Aorta (tissue), 5 donors: ENCODE results near the gene ATG7. TPM values are rescaled to one million over a fixed set of nuclear protein-coding genes. Genes with fewer than 3 reads are reported as not detected.

ENCODE experiments used
- ATAC-seq: fragments of 200-7000 bp; cut with Tn5 transposase; one replicate; pipeline ENCODE4 v1.9.1; 2022; ENCODE audit warnings: moderate library complexity; ENCODE audit not compliant: low FRiP score
- DNase-seq, 2 donors: peaks; one replicate each; pipeline ENCODE4 v3.0.0-alpha.2; 2020
- H3K27ac ChIP-seq, 2 donors: one replicate each; pipeline ENCODE4 v1.5.1; 2013; ENCODE audit warnings: low read length in 2 of 2, mild to moderate bottlenecking in 2 of 2, moderate library complexity in 2 of 2, control low read depth in 1 of 2, inconsistent platforms in 1 of 2, low read depth in 1 of 2
- H3K27me3 ChIP-seq, 2 donors: one replicate each; pipeline ENCODE4 v1.6.1; 2013; ENCODE audit warnings: control low read depth in 1 of 2, low read length in 1 of 2, mild to moderate bottlenecking in 1 of 2, moderate library complexity in 1 of 2; ENCODE audit not compliant: insufficient read depth in 2 of 2, control insufficient read depth in 1 of 2
- H3K36me3 ChIP-seq, 2 donors: one replicate each; pipeline ENCODE4 v1.6.1; 2013; ENCODE audit warnings: control low read depth in 1 of 2, low read length in 1 of 2, mild to moderate bottlenecking in 1 of 2; ENCODE audit not compliant: insufficient read depth in 2 of 2, control insufficient read depth in 1 of 2
- H3K4me1 ChIP-seq, 2 donors: one replicate each; pipeline ENCODE4 v1.6.1; 2013; ENCODE audit warnings: low read length in 2 of 2, control low read depth in 1 of 2, mild to moderate bottlenecking in 1 of 2, moderate library complexity in 1 of 2; ENCODE audit not compliant: insufficient read depth in 2 of 2, control insufficient read depth in 1 of 2
- H3K4me3 ChIP-seq, 2 donors: one replicate each; pipeline ENCODE4 v1.5.1; 2013; ENCODE audit warnings: low read length in 2 of 2, control low read depth in 1 of 2, mild to moderate bottlenecking in 1 of 2
- H3K9me3 ChIP-seq: one replicate; pipeline ENCODE4 v1.6.1; 2013; ENCODE audit warnings: mild to moderate bottlenecking, low read length; ENCODE audit not compliant: control insufficient read depth
- WGBS, 2 donors: extraction: QIAGEN DNeasy Blood & Tissue Kit; methylation state at CpG; one replicate each; pipeline ENCODE4 v1.1.7; 2013; 5-methylcytosine and 5-hydroxymethylcytosine counted together
- intact Hi-C, 2 donors: fragments of 100-400 bp; cut with DNase I; formaldehyde crosslinking; loops; one replicate each; pipeline versions ENCODE4 v1.14.2 to v1.15.0; 2022
- polyA plus RNA-seq, 2 donors: library from polyadenylated mRNA; stranded (reverse); fragments of 200-250 nt; gene quantifications; one replicate each; pipeline ENCODE4 v1.2.3, GENCODE V29; 2013
- total RNA-seq, 2 donors: library from RNA; stranded (reverse); fragmentation: NEBNext Ultra II Directional; extraction: Animal tissue kit (Norgen Biotek cat#: 25700); gene quantifications; one replicate each; pipeline ENCODE4 v1.2.1, GENCODE V29; 2021
- donor health status: healthy with polysubstance abuse.
- donor health status: Bipolar disorder and iron deficiency.
- donor health status: DM: no; HTN: no; CAD: no.
- donor health status: DM: no; HTN: no; CAD: no.
- donor health status: DM: yes; HTN: yes; CAD: no.

The ATG7 gene
- total and polyA plus RNA-seq, 4 donors: 5.1 to 84.1 (median 29.1) TPM

DNA sequence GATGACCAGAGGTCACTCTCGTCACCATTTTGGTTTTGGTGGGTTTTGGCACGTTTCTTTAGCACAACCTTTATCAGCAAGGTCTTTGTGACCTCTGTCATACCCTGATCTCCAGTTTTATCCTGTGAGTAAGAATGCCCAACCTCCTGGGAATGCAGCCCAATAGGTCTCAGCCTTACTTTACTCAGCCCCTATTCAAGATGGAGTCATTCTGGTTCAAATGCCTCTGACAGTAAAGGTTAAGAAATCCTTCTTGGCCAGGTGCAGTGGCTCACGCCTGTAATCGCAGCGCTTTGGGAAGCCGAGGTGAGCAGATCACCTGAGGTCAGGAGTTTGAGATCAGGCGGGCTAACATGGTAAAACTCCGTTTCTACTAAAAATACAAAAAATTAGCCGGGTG lies 3.2 kb upstream of the ATG7 start:
- ATAC-seq (no peak), DNase-seq (no peak)
- no peaks in the 10 kb centered on the region for H3K9me3 ChIP-seq
- H3K36me3 ChIP-seq: no peaks in the 10 kb centered on the region
- no peak overlapping the region for H3K27ac ChIP-seq
- H3K27me3 ChIP-seq: no peaks in the 10 kb centered on the region
- H3K4me1 ChIP-seq: peaks cover 0 to 2% of the 10 kb centered on the region in 2 donors
- intact Hi-C loops: loop anchor here in 1 of 2 donors (5.0 kb wide), 1 partner anchor 37 kb away; no protein-coding TSS in a partner anchor
- no peak overlapping the region for H3K4me3 ChIP-seq
- WGBS, 2 donors: 87 to 88% methylated on average over 9 of the region's 9 CpGs

DNA sequence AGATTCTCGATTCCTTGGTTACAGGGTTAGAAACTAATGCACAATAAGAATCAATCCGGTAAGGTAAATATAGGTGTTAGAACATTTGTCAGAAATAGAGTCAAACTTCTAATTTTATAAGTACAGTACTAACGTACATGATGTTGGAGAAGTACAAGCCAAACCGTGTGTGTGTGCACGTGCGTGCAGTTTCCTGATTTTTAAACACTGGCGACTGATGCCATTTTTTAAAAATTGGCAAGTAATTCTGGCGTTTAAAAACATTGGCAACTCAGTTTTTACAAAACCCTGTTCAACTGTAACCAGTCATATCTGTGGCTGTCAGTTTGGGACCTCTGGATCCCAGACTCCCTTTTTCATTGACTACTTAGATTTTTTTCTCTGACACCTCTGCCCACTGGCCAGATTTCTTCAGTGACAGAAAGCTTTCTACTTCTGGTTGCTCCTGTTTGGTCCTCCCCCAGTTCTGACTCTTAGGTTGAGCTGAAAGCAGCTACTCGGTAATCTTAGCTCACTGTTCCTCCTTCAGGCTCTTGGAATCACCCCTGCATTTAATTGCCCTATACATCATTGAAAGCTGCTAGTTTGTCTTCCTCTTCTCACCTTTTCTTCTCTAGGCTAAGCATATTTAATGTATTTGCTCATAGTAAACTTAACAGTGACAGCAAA lies 843 bp downstream of the ATG7 start:
- no peak for DNase-seq
- Histone ChIP-seq H3K9me3 (no peaks in the 10 kb centered on the region), H3K4me3 (peak overlapping the region; percentile 76 to 89), H3K36me3 (peaks cover 0 to 2% of the 10 kb centered on the region in 2 donors), H3K27ac (no peak overlapping the region), H3K4me1 (peaks cover 0 to 2% of the 10 kb centered on the region in 2 donors), H3K27me3 (no peaks in the 10 kb centered on the region)
- 2% methylated on average over 9 of the region's 9 CpGs for WGBS, 2 donors
- intact Hi-C loops: loop anchor here in 1 of 2 donors (2.0 kb wide), 1 partner anchor 16 kb away; no protein-coding TSS in a partner anchor
- no peak for ATAC-seq

DNA sequence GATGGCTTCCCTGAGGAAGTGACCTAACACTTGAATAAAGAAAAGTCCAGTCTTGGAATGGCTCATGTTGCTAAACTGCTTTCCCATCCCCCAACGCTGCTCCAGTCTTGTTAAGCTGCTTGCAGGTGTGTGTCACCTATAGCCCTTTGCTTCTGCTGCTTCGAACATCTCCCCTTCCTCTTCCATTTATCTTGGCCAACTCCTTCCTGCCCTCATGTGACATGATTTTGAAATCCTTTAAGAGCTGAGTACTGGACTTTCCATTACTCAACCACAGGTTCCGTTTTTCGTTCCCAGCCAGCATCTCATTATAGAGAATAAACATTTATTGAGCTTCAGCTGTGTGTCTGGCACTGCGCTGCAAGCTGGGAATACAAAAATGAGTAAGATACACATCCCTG lies 1.7 kb downstream of the ATG7 start:
- Histone ChIP-seq H3K36me3 (peaks cover 0 to 2% of the 10 kb centered on the region in 2 donors), H3K9me3 (no peaks in the 10 kb centered on the region), H3K27me3 (no peaks in the 10 kb centered on the region), H3K27ac (no peak overlapping the region), H3K4me3 (no peak overlapping the region), H3K4me1 (peaks cover 0 to 2% of the 10 kb centered on the region in 2 donors)
- 87 to 94% methylated on average over 5 of the region's 5 CpGs for WGBS, 2 donors
- intact Hi-C loops: loop anchor here in 1 of 2 donors (2.0 kb wide), 1 partner anchor 15 kb away; no protein-coding TSS in a partner anchor
- peak in 1 of 2 donors; percentile 61 for DNase-seq
- no peak for ATAC-seq

GRCh38 chr3:11274566-11275142 lies 2.5 kb downstream of the ATG7 start:
- DNase-seq (no peak), ATAC-seq (no peak)
- Histone ChIP-seq H3K4me1 (peaks cover 0 to 2% of the 10 kb centered on the region in 2 donors), H3K9me3 (no peaks in the 10 kb centered on the region), H3K4me3 (no peak overlapping the region), H3K27ac (no peak overlapping the region), H3K36me3 (peaks cover 0 to 2% of the 10 kb centered on the region in 2 donors), H3K27me3 (no peaks in the 10 kb centered on the region)
- intact Hi-C loops: no loop called here
- WGBS, 2 donors: 80 to 87% methylated on average over 6 of the region's 6 CpGs

DNA sequence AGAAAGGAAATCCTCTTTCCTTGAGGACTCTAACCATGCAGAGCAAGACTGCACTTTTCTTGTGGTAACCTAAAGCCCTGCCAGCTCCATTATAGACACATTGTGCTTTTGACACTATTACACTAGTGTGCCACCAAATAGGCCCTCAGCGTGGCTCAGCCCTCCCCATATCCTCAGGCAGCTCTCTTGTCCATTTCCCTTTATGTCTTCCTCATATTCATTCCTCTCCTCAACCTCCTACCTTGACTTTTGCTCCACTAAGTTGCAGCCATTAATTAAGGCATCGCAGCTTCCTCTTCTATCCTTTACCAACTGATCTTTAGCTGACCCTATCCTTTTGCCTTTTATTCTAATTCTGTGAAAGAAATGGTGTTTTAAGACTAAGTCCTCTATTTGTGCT lies 3.7 kb downstream of the ATG7 start:
- WGBS, 2 donors: 44 to 81% methylated on average over 2 of the region's 2 CpGs
- ATAC-seq: no peak
- Histone ChIP-seq H3K27me3 (no peaks in the 10 kb centered on the region), H3K27ac (no peak overlapping the region), H3K4me3 (no peak overlapping the region), H3K9me3 (no peaks in the 10 kb centered on the region), H3K4me1 (peaks cover 0 to 2% of the 10 kb centered on the region in 2 donors), H3K36me3 (peaks cover 0 to 2% of the 10 kb centered on the region in 2 donors)
- DNase-seq: no peak
- intact Hi-C loops: no loop called here

- 87 to 95% methylated on average over 2 of the region's 2 CpGs for WGBS, 2 donors
- Histone ChIP-seq H3K36me3 (peaks cover 0 to 4% of the 10 kb centered on the region in 2 donors), H3K4me3 (no peak overlapping the region), H3K27me3 (no peaks in the 10 kb centered on the region), H3K4me1 (peaks cover 0 to 2% of the 10 kb centered on the region in 2 donors), H3K9me3 (no peaks in the 10 kb centered on the region), H3K27ac (no peak overlapping the region)
- ATAC-seq (no peak), DNase-seq (no peak)
- intact Hi-C loops: no loop called here
Observed at GRCh38 chr3:11276901-11277300, 4.7 kb downstream of the ATG7 start.

GRCh38 chr3:11282250-11283138 lies 10.3 kb downstream of the ATG7 start:
- Histone ChIP-seq H3K27me3 (no peaks in the 10 kb centered on the region), H3K9me3 (no peaks in the 10 kb centered on the region), H3K36me3 (peaks cover 0 to 3% of the 10 kb centered on the region in 2 donors), H3K27ac (peak overlapping the region in 1 of 2 donors; percentile 48), H3K4me1 (peaks cover 4 to 5% of the 10 kb centered on the region in 2 donors), H3K4me3 (no peak overlapping the region)
- DNase-seq (no peak), ATAC-seq (peak; percentile 59)
- 22 to 36% methylated on average over 5 of the region's 5 CpGs for WGBS, 2 donors
- intact Hi-C loops: no loop called here

DNA sequence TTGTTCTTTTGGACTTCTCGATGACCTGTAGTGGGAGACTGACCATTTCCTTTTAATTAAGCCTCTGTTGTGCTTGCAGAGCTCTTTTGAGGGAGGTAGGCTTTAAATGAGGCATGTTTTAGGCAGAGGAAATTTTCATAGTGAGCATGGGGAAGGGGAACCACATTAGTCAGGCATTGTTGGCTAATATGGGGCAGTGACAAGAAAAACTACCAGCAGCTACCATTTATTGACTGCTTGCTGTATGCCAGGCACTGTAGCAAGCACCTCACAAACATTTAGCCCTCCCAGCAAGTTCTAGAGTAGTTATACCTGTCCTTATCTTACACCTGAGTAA lies 10.9 kb downstream of the ATG7 start:
- peak overlapping the region in 1 of 2 donors; percentile 48 for H3K27ac ChIP-seq
- H3K4me3 ChIP-seq: no peak overlapping the region
- H3K4me1 ChIP-seq: peaks cover 5 to 10% of the 10 kb centered on the region in 2 donors
- H3K27me3 ChIP-seq: no peaks in the 10 kb centered on the region
- H3K36me3 ChIP-seq: peaks cover 0 to 3% of the 10 kb centered on the region in 2 donors
- ATAC-seq (no peak), DNase-seq (no peak)
- H3K9me3 ChIP-seq: no peaks in the 10 kb centered on the region
- intact Hi-C loops: no loop called here
- WGBS, 2 donors: 43 to 51% methylated on average over 1 of the region's 1 CpG
